Karpas-422 (cell line): ENCODE measurements around the gene SHISA8. TPM values are rescaled to one million over a fixed set of nuclear protein-coding genes. Genes with fewer than 3 reads are reported as not detected.

Experiments used
- DNase-seq: peaks from one replicate; pipeline ENCODE4 v3.0.0-alpha.2; 2015
- H2AFZ ChIP-seq: fragments of 200-600 bp; sonication (generic); 2 replicates; pipeline ENCODE4 v1.6.1; 2014; ENCODE audit warnings: antibody characterized with exemption, low read length, mixed read lengths
- H3K27ac ChIP-seq: fragments of 200-600 bp; sonication (generic); 2 replicates; pipeline ENCODE4 v1.5.1; 2014; ENCODE audit warnings: mild to moderate bottlenecking, low read length, moderate library complexity
- H3K27me3 ChIP-seq: fragments of 200-600 bp; sonication (generic); 2 replicates; pipeline ENCODE4 v1.6.1; 2014; ENCODE audit warnings: low read length, mixed read lengths
- H3K36me3 ChIP-seq: fragments of 200-600 bp; sonication (generic); 2 replicates; pipeline ENCODE4 v1.6.1; 2014; ENCODE audit warnings: low read length, mixed read lengths; ENCODE audit not compliant: insufficient read depth
- H3K4me1 ChIP-seq: fragments of 200-600 bp; sonication (generic); 2 replicates; pipeline ENCODE4 v1.6.1; 2014; ENCODE audit warnings: mild to moderate bottlenecking, low read length, mixed read lengths
- H3K4me2 ChIP-seq: fragments of 200-600 bp; sonication (generic); 2 replicates; pipeline ENCODE4 v1.6.1; 2014; ENCODE audit warnings: low read length, low read depth, mild to moderate bottlenecking; ENCODE audit not compliant: poor library complexity, severe bottlenecking
- H3K4me3 ChIP-seq: fragments of 200-600 bp; sonication (generic); 2 replicates; pipeline ENCODE4 v1.5.1; 2014; ENCODE audit warnings: mild to moderate bottlenecking, antibody characterized with exemption, low read length, mixed read lengths
- H3K79me2 ChIP-seq: fragments of 200-600 bp; sonication (generic); 2 replicates; pipeline ENCODE4 v1.6.1; 2014; ENCODE audit warnings: mild to moderate bottlenecking, low read length, mixed read lengths
- H3K9ac ChIP-seq: fragments of 200-600 bp; sonication (generic); 2 replicates; pipeline ENCODE4 v1.6.0; 2014; ENCODE audit warnings: low read length
- H3K9me2 ChIP-seq: fragments of 200-600 bp; sonication (generic), shearing (Covaris generic); replicated peaks from 2 replicates; pipeline ENCODE4 v1.6.0; 2014; ENCODE audit warnings: mild to moderate bottlenecking, low read length, moderate library complexity; ENCODE audit not compliant: insufficient read depth
- H3K9me3 ChIP-seq: fragments of 300-700, 200-600 bp; sonication (generic); 2 replicates; pipeline ENCODE4 v1.6.1; 2014; ENCODE audit warnings: low read length, mixed read lengths
- H4K20me1 ChIP-seq: fragments of 200-600 bp; sonication (generic); 2 replicates; pipeline ENCODE4 v1.6.1; 2014; ENCODE audit warnings: mild to moderate bottlenecking, antibody characterized with exemption, low read length, low read depth; ENCODE audit not compliant: insufficient read depth
- total RNA-seq: library from RNA; depleted of rRNA; stranded (reverse); fragments of >200 nt; shearing (Covaris generic); gene quantifications from 2 replicates; pipeline ENCODE4 v1.2.3, GENCODE V29; 2014; ENCODE audit warnings: low replicate concordance

Gene SHISA8
- total RNA-seq, 1 experiment from 2014 or later = 3.2 TPM

- no peaks in the 10 kb centered on the region for H3K9me3 ChIP-seq
- peaks cover 27% of the 10 kb centered on the region for H4K20me1 ChIP-seq
- no peaks in the 10 kb centered on the region for H3K27me3 ChIP-seq
- DNase-seq = peak; percentile 96
- H3K36me3 ChIP-seq = peaks cover 16% of the 10 kb centered on the region; the same call in 1 of the 2 replicates
- peak overlapping the region; percentile 100 for H3K27ac ChIP-seq
- H2AFZ ChIP-seq = no peak overlapping the region
- no peaks in the 10 kb centered on the region for H3K9me2 ChIP-seq
- H3K4me3 ChIP-seq = peak overlapping the region; percentile 60
- H3K4me1 ChIP-seq = peaks cover 98% of the 10 kb centered on the region
- peaks cover 5% of the 10 kb centered on the region; the same call in 1 of the 2 replicates for H3K79me2 ChIP-seq
- peak overlapping the region; percentile 74 for H3K9ac ChIP-seq
- peak overlapping the region; percentile 73 for H3K4me2 ChIP-seq
Observed at GRCh38 chr22:41919357-41920224, 4.7 kb upstream of the SHISA8 start.

- DNase-seq = peak; percentile 88
- peaks cover 31% of the 10 kb centered on the region for H4K20me1 ChIP-seq
- H3K4me3 ChIP-seq = no peak overlapping the region
- H3K27me3 ChIP-seq = no peaks in the 10 kb centered on the region; the same call in 1 of the 2 replicates
- peak overlapping the region; percentile 36; the same call in 1 of the 2 replicates for H3K9ac ChIP-seq
- H3K79me2 ChIP-seq = no peaks in the 10 kb centered on the region
- no peak overlapping the region for H3K27ac ChIP-seq
- H3K4me2 ChIP-seq = peak overlapping the region; percentile 37
- H3K9me2 ChIP-seq = no peaks in the 10 kb centered on the region
- H3K9me3 ChIP-seq = no peaks in the 10 kb centered on the region
- no peak overlapping the region for H2AFZ ChIP-seq
- peaks cover 8% of the 10 kb centered on the region; the same call in 1 of the 2 replicates for H3K36me3 ChIP-seq
- peaks cover 93% of the 10 kb centered on the region for H3K4me1 ChIP-seq
Observed at GRCh38 chr22:41917903-41918791, 3.3 kb upstream of the SHISA8 start.

- Histone ChIP-seq H3K27ac (no peak overlapping the region), H3K9me3 (no peaks in the 10 kb centered on the region), H3K4me3 (no peak overlapping the region), H3K4me1 (peaks cover 90% of the 10 kb centered on the region), H3K27me3 (no peaks in the 10 kb centered on the region; the same call in 1 of the 2 replicates), H2AFZ (no peak overlapping the region), H4K20me1 (peaks cover 37% of the 10 kb centered on the region), H3K36me3 (peaks cover 4% of the 10 kb centered on the region; the same call in 1 of the 2 replicates), H3K9ac (peak overlapping the region; percentile 36; the same call in 1 of the 2 replicates), H3K9me2 (no peaks in the 10 kb centered on the region), H3K79me2 (no peaks in the 10 kb centered on the region), H3K4me2 (peak overlapping the region; percentile 37)
- no peak for DNase-seq
Observed at GRCh38 chr22:41917375-41917902, 2.6 kb upstream of the SHISA8 start.

- DNase-seq = peak; percentile 52
Observed at GRCh38 chr22:41916745-41917358, 2.0 kb upstream of the SHISA8 start.

GRCh38 chr22:41915786-41916493 lies 1.1 kb upstream of the SHISA8 start:
- Histone ChIP-seq H2AFZ (no peak overlapping the region), H3K4me3 (peak overlapping the region; percentile 60; the same call in 1 of the 2 replicates), H3K9ac (peak overlapping the region; percentile 66), H3K9me2 (no peaks in the 10 kb centered on the region), H4K20me1 (peaks cover 43% of the 10 kb centered on the region), H3K4me2 (peak overlapping the region; percentile 63), H3K79me2 (no peaks in the 10 kb centered on the region), H3K27ac (peak overlapping the region; percentile 33), H3K4me1 (peaks cover 76% of the 10 kb centered on the region), H3K9me3 (no peaks in the 10 kb centered on the region), H3K36me3 (no peaks in the 10 kb centered on the region), H3K27me3 (no peaks in the 10 kb centered on the region; the same call in 1 of the 2 replicates)
- peak; percentile 68 for DNase-seq

More at GRCh38 chr22:41916745-41917358, 2.0 kb upstream of the SHISA8 start:
- H3K4me1 ChIP-seq = peaks cover 84% of the 10 kb centered on the region
- peaks cover 2% of the 10 kb centered on the region; the same call in 1 of the 2 replicates for H3K36me3 ChIP-seq
- no peak overlapping the region for H3K4me3 ChIP-seq
- no peak overlapping the region for H2AFZ ChIP-seq
- H3K4me2 ChIP-seq = no peak overlapping the region
- peaks cover 42% of the 10 kb centered on the region for H4K20me1 ChIP-seq
- H3K79me2 ChIP-seq = no peaks in the 10 kb centered on the region
- no peaks in the 10 kb centered on the region; the same call in 1 of the 2 replicates for H3K27me3 ChIP-seq
- H3K27ac ChIP-seq = no peak overlapping the region
- no peaks in the 10 kb centered on the region for H3K9me2 ChIP-seq
- H3K9ac ChIP-seq = 0 out of 2 replicates have a peak overlapping the region, but pooled peaks have one; percentile 27
- no peaks in the 10 kb centered on the region for H3K9me3 ChIP-seq

- Histone ChIP-seq H3K4me1 (peaks cover 63% of the 10 kb centered on the region), H3K27me3 (no peaks in the 10 kb centered on the region; the same call in 1 of the 2 replicates), H3K4me3 (peak overlapping the region; percentile 60)
Observed at GRCh38 chr22:41914611-41915034, 251 bp downstream of the SHISA8 start.

More at GRCh38 chr22:41914611-41915034, 251 bp downstream of the SHISA8 start:
- no peaks in the 10 kb centered on the region for H3K79me2 ChIP-seq
- no peaks in the 10 kb centered on the region for H3K9me3 ChIP-seq
- DNase-seq = no peak
- H3K9me2 ChIP-seq = no peaks in the 10 kb centered on the region
- H2AFZ ChIP-seq = no peak overlapping the region
- peaks cover 43% of the 10 kb centered on the region for H4K20me1 ChIP-seq
- H3K9ac ChIP-seq = peak overlapping the region; percentile 66
- H3K27ac ChIP-seq = no peak overlapping the region
- H3K36me3 ChIP-seq = no peaks in the 10 kb centered on the region
- H3K4me2 ChIP-seq = peak overlapping the region; percentile 63
